GM21717 (cell line): ENCODE data around the gene HDAC7.

Source experiments
- ATAC-seq: cut with Tn5 transposase; IDR thresholded peaks from one replicate; pipeline ENCODE4 v1.9.1; 2021; ENCODE audit warnings: mild to moderate bottlenecking, moderate library complexity; ENCODE audit not compliant: unreplicated experiment

HDAC7 gene

GRCh38 chr12:47797441-47797840 lies 22.3 kb downstream of the HDAC7 start:
- ATAC-seq = no peak

- ATAC-seq = no peak
Observed at GRCh38 chr12:47795814-47796411, 23.8 kb downstream of the HDAC7 start.

- no peak for ATAC-seq
Observed at GRCh38 chr12:47795121-47795813, 24.4 kb downstream of the HDAC7 start.

GRCh38 chr12:47794679-47795078 lies 25.0 kb downstream of the HDAC7 start:
- ATAC-seq = no peak

GRCh38 chr12:47793015-47793681 lies 26.6 kb downstream of the HDAC7 start:
- ATAC-seq = no peak

GRCh38 chr12:47791874-47792273 lies 27.8 kb downstream of the HDAC7 start:
- ATAC-seq = no peak

GRCh38 chr12:47791351-47791746 lies 28.4 kb downstream of the HDAC7 start:
- ATAC-seq = no peak

GRCh38 chr12:47790676-47791350 lies 28.9 kb downstream of the HDAC7 start:
- ATAC-seq = no peak

GRCh38 chr12:47789712-47790489 lies 29.8 kb downstream of the HDAC7 start:
- no peak for ATAC-seq

- no peak for ATAC-seq
Observed at GRCh38 chr12:47789141-47789540, 30.6 kb downstream of the HDAC7 start.

GRCh38 chr12:47787596-47788319 lies 31.9 kb downstream of the HDAC7 start:
- no peak for ATAC-seq

- ATAC-seq = no peak
Observed at GRCh38 chr12:47786662-47787280, 32.9 kb downstream of the HDAC7 start.

GRCh38 chr12:47785887-47786661 lies 33.6 kb downstream of the HDAC7 start:
- ATAC-seq = no peak

- ATAC-seq = no peak
Observed at GRCh38 chr12:47785036-47785886, 34.4 kb downstream of the HDAC7 start.

GRCh38 chr12:47783821-47784819 lies 35.6 kb downstream of the HDAC7 start:
- ATAC-seq = no peak

- ATAC-seq = no peak
Observed at GRCh38 chr12:47783024-47783755, 36.5 kb downstream of the HDAC7 start.
